K562 (cell line): ENCODE data around the gene RNF135.

Experiments
- CTCF ChIP-seq, 3 experiments: IDR thresholded peaks in 2 of 3; conservative IDR thresholded peaks in 1 of 3; 2 replicates each; pipeline ENCODE4 v1.5.1; 2011 to 2012; ENCODE audit warnings: low read length in 3 of 3, mild to moderate bottlenecking in 3 of 3, control low read depth in 2 of 3, improper control_type of control experiment in 1 of 3, inconsistent platforms in 1 of 3, low read depth in 1 of 3, mixed read lengths in 1 of 3, moderate library complexity in 1 of 3; ENCODE audit not compliant: insufficient read depth in 2 of 3
- CXXC5 ChIP-seq: fragments of 250-450 bp; sonication (Bioruptor Pico); IDR thresholded peaks from 2 replicates; pipeline ENCODE4 v1.8.0; 2022; ENCODE audit warnings: inconsistent platforms, mild to moderate bottlenecking, moderate library complexity
- EZH2 ChIP-seq: IDR thresholded peaks from 2 replicates; pipeline ENCODE4 v1.6.1; 2012; ENCODE audit warnings: low read depth, mild to moderate bottlenecking, inconsistent platforms, low read length, borderline replicate concordance
- HOMEZ ChIP-seq: fragments of 250-450 bp; sonication (Bioruptor Pico); IDR thresholded peaks from 2 replicates; pipeline ENCODE4 v1.4.0; 2020; ENCODE audit warnings: mild to moderate bottlenecking, moderate library complexity
- ILF3 ChIP-seq: fragments of 450-650 bp; IDR thresholded peaks from 2 replicates; pipeline ENCODE4 v1.6.1; 2018; ENCODE audit warnings: antibody characterized with exemption, mild to moderate bottlenecking, moderate library complexity, borderline replicate concordance
- NFIC ChIP-seq: fragments of 450-650 bp; IDR thresholded peaks from 2 replicates; pipeline ENCODE4 v1.6.1; 2017; ENCODE audit warnings: mild to moderate bottlenecking, inconsistent platforms
- RBM39 ChIP-seq: fragments of 200-400 bp; formaldehyde crosslinking; optimal IDR thresholded peaks from 2 replicates; pipeline ENCODE3; 2018; ENCODE audit warnings: low read depth, low read length
- RCOR1 ChIP-seq, 2 experiments: IDR thresholded peaks; 2 replicates each; pipeline ENCODE4 v1.6.1; 2012; ENCODE audit warnings: low read depth in 2 of 2, low read length in 2 of 2, borderline replicate concordance in 1 of 2, improper control_type of control experiment in 1 of 2
- ZNF707 ChIP-seq: fragments of 250-450 bp; sonication (Bioruptor Pico); conservative IDR thresholded peaks from 2 replicates; pipeline ENCODE4 v1.8.0; 2022; ENCODE audit warnings: inconsistent platforms, mild to moderate bottlenecking, moderate library complexity
- ZNF785 ChIP-seq: fragments of 250-450 bp; sonication (Bioruptor Pico); IDR thresholded peaks from 2 replicates; pipeline ENCODE4 v1.4.0; 2020; ENCODE audit warnings: mild to moderate bottlenecking

DNA sequence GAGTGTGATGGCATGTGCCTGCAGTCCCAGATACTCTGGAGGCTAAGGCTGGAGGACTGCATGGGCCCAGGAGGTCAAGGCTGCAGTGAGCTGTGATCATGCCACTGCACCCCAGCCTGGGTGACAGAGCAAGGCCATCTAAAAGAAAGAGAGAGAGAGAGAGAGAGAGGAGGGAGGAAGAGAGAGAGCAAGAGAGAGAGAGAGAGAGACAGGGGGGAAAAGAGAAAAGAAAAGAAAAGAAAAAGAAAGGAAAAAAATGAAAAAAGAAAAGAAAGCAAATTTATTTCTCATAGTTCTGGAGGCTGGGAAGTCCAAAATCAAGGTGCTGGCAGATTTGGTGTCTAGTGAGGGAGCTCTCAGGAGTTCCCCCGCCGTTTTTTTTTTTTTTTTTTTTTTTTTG lies 33.3 kb downstream of the RNF135 start:
- TF ChIP-seq RCOR1 (IDR thresholded peaks at IDR 0.05; ENCODE audit: borderline replicate concordance in 1 of 2, low read depth in 2 of 2, low read length in 2 of 2): no peak
- TF ChIP-seq NFIC: no peak
- no peak for TF ChIP-seq ILF3
- TF ChIP-seq CTCF (IDR thresholded peaks at IDR 0.05 in 2 of 3, conservative IDR thresholded peaks at IDR 0.05 in 1 of 3; ENCODE audit: insufficient read depth in 2 of 3, low read depth in 1 of 3, low read length in 3 of 3): no peak
- TF ChIP-seq EZH2: no peak
- no peak for TF ChIP-seq HOMEZ (CRISPR knock-in tag)
- TF ChIP-seq ZNF785 (CRISPR knock-in tag): no peak
- no peak for TF ChIP-seq RBM39
- no peak for TF ChIP-seq CXXC5 (CRISPR knock-in tag)
- TF ChIP-seq ZNF707: no peak
